ENCODE results near the gene KLHL35.

KLHL35 gene

GRCh38 chr11:75449271-75449670 is 16.3 kb upstream of the KLHL35 start:
- H3K4me3 ChIP-seq (ENCODE audit: low read length): no peak overlapping the region
- TF ChIP-seq, protein P1, sequence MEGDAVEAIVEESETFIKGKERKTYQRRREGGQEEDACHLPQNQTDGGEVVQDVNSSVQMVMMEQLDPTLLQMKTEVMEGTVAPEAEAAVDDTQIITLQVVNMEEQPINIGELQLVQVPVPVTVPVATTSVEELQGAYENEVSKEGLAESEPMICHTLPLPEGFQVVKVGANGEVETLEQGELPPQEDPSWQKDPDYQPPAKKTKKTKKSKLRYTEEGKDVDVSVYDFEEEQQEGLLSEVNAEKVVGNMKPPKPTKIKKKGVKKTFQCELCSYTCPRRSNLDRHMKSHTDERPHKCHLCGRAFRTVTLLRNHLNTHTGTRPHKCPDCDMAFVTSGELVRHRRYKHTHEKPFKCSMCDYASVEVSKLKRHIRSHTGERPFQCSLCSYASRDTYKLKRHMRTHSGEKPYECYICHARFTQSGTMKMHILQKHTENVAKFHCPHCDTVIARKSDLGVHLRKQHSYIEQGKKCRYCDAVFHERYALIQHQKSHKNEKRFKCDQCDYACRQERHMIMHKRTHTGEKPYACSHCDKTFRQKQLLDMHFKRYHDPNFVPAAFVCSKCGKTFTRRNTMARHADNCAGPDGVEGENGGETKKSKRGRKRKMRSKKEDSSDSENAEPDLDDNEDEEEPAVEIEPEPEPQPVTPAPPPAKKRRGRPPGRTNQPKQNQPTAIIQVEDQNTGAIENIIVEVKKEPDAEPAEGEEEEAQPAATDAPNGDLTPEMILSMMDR (IDR thresholded peaks at IDR 0.05; ENCODE audit: insufficient read depth, low read depth, low read length, missing control alignments): no peak
- no peak for DNase-seq (ENCODE audit: low read depth)

DNA sequence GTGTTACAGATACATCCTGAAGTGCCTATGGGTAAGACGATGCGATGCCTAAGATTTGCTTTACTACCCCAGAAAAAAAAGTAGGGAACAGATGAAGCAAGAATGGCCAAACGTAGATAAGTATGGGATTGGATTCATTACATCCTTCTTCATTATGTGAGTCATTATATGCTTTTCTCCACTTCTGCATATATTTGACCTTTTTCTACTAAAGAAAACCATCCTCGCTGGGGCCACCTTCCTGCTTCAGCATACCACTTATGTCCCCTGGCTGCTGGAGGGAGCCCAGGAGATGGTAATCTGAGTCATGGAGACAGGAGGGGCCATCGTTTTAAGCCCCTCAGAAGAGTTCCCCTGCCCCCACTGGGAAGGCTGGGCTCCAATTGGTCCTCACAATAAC is 14.4 kb upstream of the KLHL35 start:
- TF ChIP-seq, protein P1 (IDR thresholded peaks at IDR 0.05; ENCODE audit: insufficient read depth, low read depth, low read length, missing control alignments): no peak

DNA sequence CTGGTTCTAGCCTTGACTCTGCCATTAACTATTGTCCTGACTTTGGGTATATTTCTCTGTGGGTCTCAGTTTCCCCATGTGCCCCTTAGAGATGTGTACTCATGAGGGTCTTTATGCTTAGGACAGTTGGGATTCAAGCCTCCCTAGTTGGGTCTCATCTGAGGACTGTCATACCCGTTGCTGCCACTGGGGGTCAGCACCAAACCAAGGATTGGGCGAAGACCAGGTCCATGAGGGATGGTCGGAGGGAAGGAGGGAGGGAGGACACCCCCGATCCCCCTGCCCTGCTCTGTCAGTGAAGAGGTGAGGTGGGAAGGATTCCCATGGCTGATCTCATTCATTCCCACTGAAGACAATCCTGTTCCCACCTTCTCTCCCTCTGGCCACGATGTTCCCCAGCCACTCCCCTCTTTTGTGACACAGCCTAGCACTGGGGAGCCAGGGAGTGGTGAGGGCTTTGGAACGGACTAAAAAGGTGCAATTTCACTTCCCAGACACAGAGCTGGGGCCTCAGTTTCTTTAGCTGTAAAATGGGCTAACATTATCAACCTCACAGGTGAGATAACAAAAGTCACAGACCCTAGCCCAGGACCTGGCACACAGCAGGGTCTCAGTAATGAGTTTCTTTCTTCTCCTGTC is 12.4 kb upstream of the KLHL35 start:
- TF ChIP-seq, protein P1 (IDR thresholded peaks at IDR 0.05; ENCODE audit: insufficient read depth, low read depth, low read length, missing control alignments): peak; percentile 95
- no peak overlapping the region for H3K4me3 ChIP-seq (ENCODE audit: low read length)
- peak; percentile 53 for DNase-seq (ENCODE audit: low read depth)

More for the DNA sequence above, 14.4 kb upstream of the KLHL35 start:
- H3K4me3 ChIP-seq (ENCODE audit: low read length): no peak overlapping the region
- no peak for DNase-seq (ENCODE audit: low read depth)

- TF ChIP-seq, protein P1 (IDR thresholded peaks at IDR 0.05; ENCODE audit: insufficient read depth, low read depth, low read length, missing control alignments): no peak
- no peak overlapping the region for H3K4me3 ChIP-seq (ENCODE audit: low read length)
- no peak for DNase-seq (ENCODE audit: low read depth)
Observed at GRCh38 chr11:75443043-75443442, 10.0 kb upstream of the KLHL35 start.

DNA sequence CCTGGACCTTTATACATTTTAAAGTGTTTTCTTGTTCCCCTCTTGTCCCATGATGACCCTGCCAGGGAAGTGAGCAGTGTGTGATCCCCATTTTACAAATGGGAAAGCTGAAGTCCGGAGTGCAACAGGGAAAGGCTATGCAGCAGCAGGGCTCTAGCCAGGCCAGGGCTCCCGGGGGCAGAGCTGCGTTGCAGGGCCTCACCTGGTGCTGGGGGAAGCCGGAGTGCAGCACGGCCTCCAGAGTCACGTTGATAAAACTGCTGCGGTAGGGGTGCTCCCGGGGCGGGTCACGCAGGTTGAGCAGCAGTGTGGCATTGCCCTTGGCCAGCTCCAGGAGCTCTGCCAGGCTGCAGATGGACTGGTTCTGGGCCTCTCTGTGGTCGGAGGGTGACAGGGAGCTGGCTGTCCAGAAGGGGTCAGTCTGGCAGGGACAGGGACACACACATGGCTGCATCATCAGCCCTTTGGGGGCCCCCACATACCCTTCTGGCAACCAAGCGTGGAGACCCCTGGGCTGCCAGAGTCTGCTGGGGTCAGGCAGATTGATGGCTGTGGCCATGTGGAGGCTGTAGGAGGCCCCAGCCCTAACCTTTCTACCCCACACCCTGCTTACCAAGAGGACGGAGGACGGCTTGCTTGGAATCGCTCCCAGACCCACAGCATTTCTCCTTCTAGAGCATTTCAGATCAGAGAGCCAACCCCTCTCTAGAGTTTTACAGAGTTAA is 9.3 kb upstream of the KLHL35 start:
- DNase-seq (ENCODE audit: low read depth): no peak
- no peak overlapping the region for H3K4me3 ChIP-seq (ENCODE audit: low read length)
- TF ChIP-seq, protein P1 (IDR thresholded peaks at IDR 0.05; ENCODE audit: insufficient read depth, low read depth, low read length, missing control alignments): no peak

- peak; percentile 29 for DNase-seq (ENCODE audit: low read depth)
- no peak overlapping the region for H3K4me3 ChIP-seq (ENCODE audit: low read length)
- TF ChIP-seq, protein P1 (IDR thresholded peaks at IDR 0.05; ENCODE audit: insufficient read depth, low read depth, low read length, missing control alignments): no peak
Observed at GRCh38 chr11:75441804-75442132, 8.8 kb upstream of the KLHL35 start.

All from epithelial cell of esophagus (primary cell).